Measurements from ENCODE around the gene EAPP. TPM values are rescaled to one million over a fixed set of nuclear protein-coding genes. Genes with fewer than 3 reads are reported as not detected.

EAPP gene
- total RNA-seq (10 to 100 TPM; 15.8 to 95.3 (median 30.1) TPM), polyA plus RNA-seq (10 to 100 TPM; 29.3 to 57.0 (median 39.4) TPM)
- long read RNA-seq, donor 1, transcript EAPP-201 (6 exons, 1,321 nt): major isoform, 5 of 7 reads
- long read RNA-seq, donor 1, partial matches to known transcripts: 0 of 7 reads
- long read RNA-seq, donor 1, other reads (novel, unspliced or antisense): 0 of 7 reads
- long read RNA-seq, donor 2, transcript EAPP-201 (6 exons, 1,321 nt): major isoform, 11 of 12 reads
- long read RNA-seq, donor 2, partial matches to known transcripts: 0 of 12 reads
- long read RNA-seq, donor 2, other reads (novel, unspliced or antisense): 0 of 12 reads
- long read RNA-seq, donor 3, transcript EAPP-201 (6 exons, 1,321 nt): major isoform, 5 of 10 reads
- long read RNA-seq, donor 3, partial matches to known transcripts: 0 of 10 reads
- long read RNA-seq, donor 3, other reads (novel, unspliced or antisense): 0 of 10 reads
- long read RNA-seq, donor 4, partial matches to known transcripts: 0 of 1 reads
- long read RNA-seq, donor 4, other reads (novel, unspliced or antisense): 0 of 1 reads
- long read RNA-seq, donor 5, transcript EAPP-201 (6 exons, 1,321 nt): major isoform, 10 of 19 reads
- long read RNA-seq, donor 5, partial matches to known transcripts: 6 of 19 reads
- long read RNA-seq, donor 5, other reads (novel, unspliced or antisense): 0 of 19 reads
- long read RNA-seq, donor 6, transcript EAPP-201 (6 exons, 1,321 nt): major isoform, 24 of 41 reads
- long read RNA-seq, donor 6, partial matches to known transcripts: 14 of 41 reads
- long read RNA-seq, donor 6, other reads (novel, unspliced or antisense): 0 of 41 reads
- long read RNA-seq, donor 7, transcript EAPP-201 (6 exons, 1,321 nt): major isoform, 16 of 28 reads
- long read RNA-seq, donor 7, partial matches to known transcripts: 9 of 28 reads
- long read RNA-seq, donor 7, other reads (novel, unspliced or antisense): 0 of 28 reads
- long read RNA-seq, donor 8, transcript EAPP-201 (6 exons, 1,321 nt): major isoform, 11 of 13 reads
- long read RNA-seq, donor 8, partial matches to known transcripts: 0 of 13 reads
- long read RNA-seq, donor 8, other reads (novel, unspliced or antisense): 0 of 13 reads
- long read RNA-seq, donor 9, transcript EAPP-201 (6 exons, 1,321 nt): major isoform, 11 of 12 reads
- long read RNA-seq, donor 9, partial matches to known transcripts: 0 of 12 reads
- long read RNA-seq, donor 9, other reads (novel, unspliced or antisense): 0 of 12 reads
- long read RNA-seq, donor 10, transcript EAPP-201 (6 exons, 1,321 nt): major isoform, 9 of 11 reads
- long read RNA-seq, donor 10, partial matches to known transcripts: 0 of 11 reads
- long read RNA-seq, donor 10, other reads (novel, unspliced or antisense): 0 of 11 reads

- peak; percentile 99 for DNase-seq
- intact Hi-C loops (cut with DNase I; ENCODE audit: low total_unique reads): no loop called here
- Histone ChIP-seq H3K4me3 (peak within 1 kb of the TSS; percentile 64 to 95 (median 86)), H3K27ac (peak within 1 kb of the TSS; percentile 92 to 99 (median 98)), H3K9me3 (no peaks in the 10 kb centered on the region), H3K36me3 (peaks cover 11 to 28% (median 25%) of the 10 kb centered on the region in 4 donors), H3K4me1 (peaks cover 18 to 38% (median 29%) of the 10 kb centered on the region in 4 donors), H3K27me3 (no peaks in the 10 kb centered on the region)
- 2 to 4% (median 3%) methylated on average over 29 to 59 of the region's 59 CpGs for WGBS, 5 donors
- TF ChIP-seq CTCF (IDR thresholded peaks at IDR 0.05) (peak in 1 of 7 experiments; percentile 27), EP300 (IDR thresholded peaks at IDR 0.05) (no peak), POLR2A (IDR thresholded peaks at IDR 0.05) (peak in 2 of 4 donors; percentile 58 to 92), POLR2AphosphoS5 (IDR thresholded peaks at IDR 0.05) (peak; percentile 97 to 99 (median 98))
Measured at GRCh38 chr14:34539407-34540180, at the start of gene EAPP. TSS of gene EAPP (minus strand) at chr14:34539701. CDS start at chr14:34539628, 73 bp downstream.

- Histone ChIP-seq H3K27ac (no peak overlapping the region), H3K9me3 (no peaks in the 10 kb centered on the region), H3K36me3 (peaks cover 68 to 98% (median 94%) of the 10 kb centered on the region in 4 donors), H3K27me3 (no peaks in the 10 kb centered on the region), H3K4me1 (no peaks in the 10 kb centered on the region), H3K4me3 (no peak overlapping the region)
- peak in 1 of 2 donors; percentile 10 for DNase-seq
- 66 to 77% (median 73%) methylated on average over 6 of the region's 6 CpGs for WGBS, 5 donors
- TF ChIP-seq CTCF (IDR thresholded peaks at IDR 0.05) (no peak), EP300 (IDR thresholded peaks at IDR 0.05) (no peak), POLR2A (IDR thresholded peaks at IDR 0.05) (no peak), POLR2AphosphoS5 (IDR thresholded peaks at IDR 0.05) (no peak)
- intact Hi-C loops (cut with DNase I; ENCODE audit: low total_unique reads): no loop called here
Measured at GRCh38 chr14:34583525-34583924, 44.0 kb upstream of the EAPP start.

- DNase-seq: peak in 1 of 2 donors; percentile 13
- Histone ChIP-seq H3K9me3 (no peaks in the 10 kb centered on the region), H3K27me3 (no peaks in the 10 kb centered on the region), H3K36me3 (peaks cover 66 to 98% (median 95%) of the 10 kb centered on the region in 4 donors), H3K4me3 (no peak overlapping the region), H3K4me1 (no peaks in the 10 kb centered on the region), H3K27ac (no peak overlapping the region)
- WGBS, 5 donors: 96 to 98% (median 97%) methylated on average over 9 to 11 of the region's 11 CpGs
- TF ChIP-seq EP300 (IDR thresholded peaks at IDR 0.05) (no peak), POLR2A (IDR thresholded peaks at IDR 0.05) (no peak), POLR2AphosphoS5 (IDR thresholded peaks at IDR 0.05) (no peak), CTCF (IDR thresholded peaks at IDR 0.05) (no peak)
- intact Hi-C loops (cut with DNase I; ENCODE audit: low total_unique reads): no loop called here
Measured at GRCh38 chr14:34582117-34582680, 42.7 kb upstream of the EAPP start.

Measured in stomach (tissue), 19 donors.